ENCODE measurements around the gene POMC.

- TF ChIP-seq CTCF (IDR thresholded peaks at IDR 0.05) (no peak), EZH2 (IDR thresholded peaks at IDR 0.05; ENCODE audit: borderline replicate concordance, insufficient read depth, low read depth, low read length, poor library complexity, severe bottlenecking) (no peak)
Measured at GRCh38 chr2:25218100-25218499, 49.7 kb upstream of the POMC start.
